Astrocyte (in vitro differentiated cells and primary cell): ENCODE measurements around the gene IQSEC3. TPM values are rescaled to one million over a fixed set of nuclear protein-coding genes. Genes with fewer than 3 reads are reported as not detected.
A peak's percentile ranks its signal among the peaks of the same experiment; 100 is the strongest.

ENCODE experiments used
- DNase-seq: peaks from one replicate; pipeline ENCODE4 v3.0.0-alpha.2; 2010; ENCODE audit warnings: low read depth
- FAIRE-seq: peaks from 2 replicates; lab custom pipeline; 2011; peaks lifted over from hg19 to GRCh38; lab: Jason Lieb, UNC
- H2AFZ ChIP-seq: 2 replicates; pipeline ENCODE4 v1.6.0; 2012; ENCODE audit warnings: low read depth, low read length, inconsistent platforms
- H3K27ac ChIP-seq: 2 replicates; pipeline ENCODE4 v1.5.1; 2011; ENCODE audit warnings: low read depth, low read length, inconsistent platforms
- H3K27me3 ChIP-seq: 2 replicates; pipeline ENCODE4 v1.6.0; 2011; ENCODE audit warnings: low read length, inconsistent platforms; ENCODE audit not compliant: insufficient read depth
- H3K36me3 ChIP-seq: 2 replicates; pipeline ENCODE4 v1.5.1; 2011; ENCODE audit warnings: low read length, inconsistent platforms; ENCODE audit not compliant: insufficient read depth
- H3K4me1 ChIP-seq: 2 replicates; pipeline ENCODE4 v1.5.1; 2011; ENCODE audit warnings: low read length, inconsistent platforms; ENCODE audit not compliant: insufficient read depth
- H3K4me2 ChIP-seq: 2 replicates; pipeline ENCODE4 v1.6.0; 2012; ENCODE audit warnings: low read length, inconsistent platforms
- H3K4me3 ChIP-seq: 2 replicates; pipeline ENCODE4 v1.5.1; 2011; ENCODE audit warnings: low read depth, mild to moderate bottlenecking, low read length, inconsistent platforms; ENCODE audit not compliant: insufficient read depth
- H3K79me2 ChIP-seq: 2 replicates; pipeline ENCODE4 v1.6.0; 2012; ENCODE audit warnings: mild to moderate bottlenecking, low read length, inconsistent platforms; ENCODE audit not compliant: insufficient read depth
- H3K9ac ChIP-seq: 2 replicates; pipeline ENCODE4 v1.6.0; 2012; ENCODE audit warnings: mild to moderate bottlenecking, low read length, inconsistent platforms
- H3K9me3 ChIP-seq: 2 replicates; pipeline ENCODE4 v1.5.1; 2012; ENCODE audit warnings: low read depth, mild to moderate bottlenecking, low read length, inconsistent platforms; ENCODE audit not compliant: insufficient read depth
- H4K20me1 ChIP-seq: 2 replicates; pipeline ENCODE4 v1.6.0; 2012; ENCODE audit warnings: low read length, inconsistent platforms; ENCODE audit not compliant: insufficient read depth
- H3K27ac Mint-ChIP-seq: one replicate; pipeline ENCODE4 v1.8.0; 2021; ENCODE audit warnings: mild to moderate bottlenecking, mixed read lengths; ENCODE audit not compliant: unreplicated experiment
- H3K27me3 Mint-ChIP-seq: one replicate; pipeline ENCODE4 v1.8.0; 2021; ENCODE audit warnings: low read depth, mixed read lengths; ENCODE audit not compliant: unreplicated experiment
- H3K36me3 Mint-ChIP-seq: one replicate; pipeline ENCODE4 v1.8.0; 2021; ENCODE audit warnings: low read depth, mixed read lengths; ENCODE audit not compliant: unreplicated experiment
- H3K4me1 Mint-ChIP-seq: one replicate; pipeline ENCODE4 v1.8.0; 2021; ENCODE audit warnings: low read depth, mixed read lengths; ENCODE audit not compliant: unreplicated experiment
- H3K4me3 Mint-ChIP-seq: one replicate; pipeline ENCODE4 v1.8.0; 2021; ENCODE audit warnings: mild to moderate bottlenecking, moderate library complexity, mixed read lengths; ENCODE audit not compliant: unreplicated experiment
- H3K9me3 Mint-ChIP-seq: one replicate; pipeline ENCODE4 v1.8.0; 2021; ENCODE audit warnings: mild to moderate bottlenecking, mixed read lengths; ENCODE audit not compliant: unreplicated experiment
- CTCF ChIP-seq: IDR thresholded peaks from 2 replicates; pipeline ENCODE4 v1.5.1; 2011; ENCODE audit warnings: low read depth, mild to moderate bottlenecking, inconsistent platforms, low read length, moderate library complexity; ENCODE audit not compliant: insufficient read depth
- EZH2 ChIP-seq: IDR thresholded peaks from 2 replicates; pipeline ENCODE4 v1.6.1; 2012; ENCODE audit warnings: mild to moderate bottlenecking, low read length, inconsistent platforms; ENCODE audit not compliant: insufficient read depth
- total RNA-seq: library from RNA; stranded (reverse); gene quantifications from 2 replicates; pipeline ENCODE4 v1.2.1, GENCODE V29; 2021

IQSEC3 gene
- total RNA-seq, 1 donor from 2014 or later = 0.34 TPM

- Histone ChIP-seq H3K27ac (no peak overlapping the region), H3K36me3 (no peaks in the 10 kb centered on the region), H2AFZ (no peak overlapping the region), H3K4me1 (no peaks in the 10 kb centered on the region), H4K20me1 (no peaks in the 10 kb centered on the region), H3K79me2 (no peaks in the 10 kb centered on the region), H3K9ac (no peak overlapping the region), H3K27me3 (peaks cover 25% of the 10 kb centered on the region), H3K4me3 (no peak overlapping the region), H3K9me3 (no peaks in the 10 kb centered on the region), H3K4me2 (no peak overlapping the region)
- no peak overlapping the region for H3K27ac Mint-ChIP-seq
- FAIRE-seq = no peak
- no peak overlapping the region for H3K4me3 Mint-ChIP-seq
- peaks cover 39% of the 10 kb centered on the region for H3K27me3 Mint-ChIP-seq
- no peak for DNase-seq
- TF ChIP-seq EZH2 (no peak), CTCF (no peak)
- H3K9me3 Mint-ChIP-seq = no peaks in the 10 kb centered on the region
- peaks cover 12% of the 10 kb centered on the region for H3K36me3 Mint-ChIP-seq
- H3K4me1 Mint-ChIP-seq = peaks cover 12% of the 10 kb centered on the region
These were observed 145.3 kb downstream of the IQSEC3 start for GRCh38 chr12:211639-212414.

DNA sequence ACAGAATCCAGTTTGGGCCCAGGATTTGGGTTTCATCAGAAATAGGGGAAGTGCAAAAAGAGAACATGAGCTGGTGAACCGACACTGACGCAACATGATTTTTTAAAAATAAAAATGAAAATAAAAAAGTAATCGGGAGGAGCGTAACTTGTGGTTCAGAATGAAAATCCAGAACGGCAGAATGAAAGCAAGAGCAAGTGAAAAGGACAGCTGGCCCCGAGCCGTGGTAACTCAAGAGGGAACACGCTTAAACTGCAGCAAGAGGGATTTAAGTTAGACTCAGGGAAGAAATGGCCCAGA, 145.8 kb downstream of the IQSEC3 start:
- Histone ChIP-seq H3K36me3 (no peaks in the 10 kb centered on the region), H3K4me2 (no peak overlapping the region), H3K4me3 (no peak overlapping the region), H3K79me2 (no peaks in the 10 kb centered on the region), H3K4me1 (no peaks in the 10 kb centered on the region), H3K9me3 (no peaks in the 10 kb centered on the region), H3K9ac (no peak overlapping the region), H2AFZ (no peak overlapping the region), H4K20me1 (no peaks in the 10 kb centered on the region), H3K27me3 (peaks cover 25% of the 10 kb centered on the region), H3K27ac (no peak overlapping the region)
- DNase-seq (no peak), FAIRE-seq (no peak)
- H3K36me3 Mint-ChIP-seq = peaks cover 12% of the 10 kb centered on the region
- H3K4me1 Mint-ChIP-seq = peaks cover 12% of the 10 kb centered on the region
- peaks cover 4% of the 10 kb centered on the region for H3K9me3 Mint-ChIP-seq
- H3K4me3 Mint-ChIP-seq = no peak overlapping the region
- TF ChIP-seq EZH2 (no peak), CTCF (no peak)
- H3K27me3 Mint-ChIP-seq = peaks cover 41% of the 10 kb centered on the region
- H3K27ac Mint-ChIP-seq = no peak overlapping the region

DNA sequence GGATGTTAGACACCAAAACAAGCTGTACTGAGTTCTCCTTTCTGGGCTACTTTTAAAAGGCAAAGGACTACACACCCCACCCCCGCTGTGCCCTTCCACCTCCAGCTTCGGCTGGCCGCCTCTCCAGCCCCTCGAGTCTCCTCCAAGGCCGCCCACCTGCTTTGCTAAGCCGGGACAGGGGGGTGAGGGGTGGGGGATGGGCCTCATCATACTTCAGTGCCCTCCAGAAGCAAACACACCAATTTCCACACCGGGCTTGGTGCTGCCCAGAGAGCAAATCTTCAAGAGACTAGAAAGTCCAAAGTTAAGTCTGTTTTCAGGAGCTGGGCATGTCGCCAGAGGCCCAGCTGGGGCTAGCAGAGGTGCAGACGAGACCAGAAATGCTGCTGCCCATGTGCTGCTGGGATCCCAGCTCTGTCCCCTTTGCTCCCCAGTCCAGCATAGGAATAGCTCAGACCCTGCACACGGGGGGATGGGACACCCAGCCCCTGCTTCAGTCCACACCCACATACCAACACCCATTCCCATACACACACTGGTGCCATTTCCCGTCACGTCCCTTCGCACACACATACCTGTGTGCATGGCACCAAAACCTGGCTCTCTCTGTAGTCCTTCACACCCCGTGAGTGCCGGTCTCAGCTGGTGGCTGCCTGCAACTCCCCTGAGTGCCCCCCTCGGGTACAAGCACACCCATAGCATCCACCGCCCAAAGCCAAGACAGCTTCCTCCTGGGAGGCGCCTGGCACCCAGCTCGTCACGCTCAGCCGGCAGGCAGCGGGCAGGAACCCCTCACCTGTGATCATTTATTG, 146.4 kb downstream of the IQSEC3 start:
- Mint-ChIP-seq H3K27me3 (peaks cover 42% of the 10 kb centered on the region), H3K4me1 (peaks cover 12% of the 10 kb centered on the region), H3K36me3 (peaks cover 13% of the 10 kb centered on the region), H3K9me3 (peaks cover 4% of the 10 kb centered on the region), H3K27ac (no peak overlapping the region), H3K4me3 (peak overlapping the region; percentile 6)
- no peaks in the 10 kb centered on the region for H3K79me2 ChIP-seq
- H2AFZ ChIP-seq = no peak overlapping the region
- no peak overlapping the region for H3K9ac ChIP-seq
- DNase-seq (no peak), FAIRE-seq (no peak)
- H3K27ac ChIP-seq = no peak overlapping the region
- H3K36me3 ChIP-seq = no peaks in the 10 kb centered on the region
- H3K4me1 ChIP-seq = no peaks in the 10 kb centered on the region
- no peak overlapping the region for H3K4me3 ChIP-seq
- H3K27me3 ChIP-seq = peaks cover 25% of the 10 kb centered on the region
- no peaks in the 10 kb centered on the region for H3K9me3 ChIP-seq
- TF ChIP-seq CTCF (no peak), EZH2 (peak; percentile 53)
- no peak overlapping the region for H3K4me2 ChIP-seq
- H4K20me1 ChIP-seq = no peaks in the 10 kb centered on the region
